IMR-90 (cell line): ENCODE measurements around the gene PCNX2. TPM values are rescaled to one million over a fixed set of nuclear protein-coding genes. Genes with fewer than 3 reads are reported as not detected.

Experiments
- ATAC-seq: fragments of 200-7000 bp; cut with Tn5 transposase; 2 replicates; pipeline ENCODE4 v1.9.1; 2020; ENCODE audit warnings: low read depth, mild to moderate bottlenecking, moderate library complexity
- BruUV-seq: library from RNA; stranded (reverse); fragments of 400-500 nt; replicated peaks from 2 replicates; lab custom pipeline; 2021; lab: Mats Ljungman, UMichigan
- CTCF ChIA-PET: fragments of 300-600 bp; formaldehyde crosslinking; extraction: SDS; loops from one replicate; lab custom pipeline; 2021; ENCODE audit warnings: antibody characterized with exemption; lab: Yijun Ruan, JAX
- POLR2A ChIA-PET: fragments of 300-600 bp; sonication (Branson Sonifier 250); formaldehyde crosslinking; loops from one replicate; lab custom pipeline; 2022; ENCODE audit warnings: antibody characterized with exemption; ENCODE audit not compliant: unreplicated experiment; lab: Charles Lee
- DNase-seq: peaks from one replicate; pipeline ENCODE4 v3.0.0; 2013
- H2AFZ ChIP-seq: replicated peaks from 2 replicates; pipeline ENCODE3; 2013; ENCODE audit warnings: low read length, mild to moderate bottlenecking; ENCODE audit not compliant: poor library complexity
- H2AK5ac ChIP-seq: 2 replicates; pipeline ENCODE4 v1.6.1; 2013; ENCODE audit warnings: low read depth, low read length, inconsistent platforms
- H2AK9ac ChIP-seq: replicated peaks from 2 replicates; pipeline ENCODE3; 2013; ENCODE audit warnings: mild to moderate bottlenecking, low read depth, low read length, moderate library complexity; ENCODE audit not compliant: poor library complexity
- H2BK120ac ChIP-seq: 2 replicates; pipeline ENCODE4 v1.6.1; 2013; ENCODE audit warnings: low read depth, low read length, inconsistent platforms
- H2BK15ac ChIP-seq: 3 replicates; pipeline ENCODE4 v1.6.1; 2013; ENCODE audit warnings: low read depth, low read length, inconsistent platforms
- H2BK20ac ChIP-seq: 2 replicates; pipeline ENCODE4 v1.6.1; 2013; ENCODE audit warnings: low read depth, mild to moderate bottlenecking, inconsistent platforms, low read length, moderate library complexity
- H2BK5ac ChIP-seq: 2 replicates; pipeline ENCODE4 v1.6.1; 2013; ENCODE audit warnings: mild to moderate bottlenecking, low read depth, low read length, inconsistent platforms; ENCODE audit not compliant: poor library complexity, severe bottlenecking
- H3K14ac ChIP-seq: replicated peaks from 2 replicates; pipeline ENCODE4 v1.6.1; 2013; ENCODE audit warnings: low read depth, low read length, inconsistent platforms
- H3K18ac ChIP-seq: 2 replicates; pipeline ENCODE4 v1.6.1; 2013; ENCODE audit warnings: low read depth, low read length, control low read depth
- H3K23ac ChIP-seq: 2 replicates; pipeline ENCODE4 v1.6.1; 2013; ENCODE audit warnings: low read depth, low read length, inconsistent platforms
- H3K27ac ChIP-seq: 2 replicates; pipeline ENCODE4 v1.5.1; 2013; ENCODE audit warnings: mild to moderate bottlenecking, control low read depth, low read length; ENCODE audit not compliant: insufficient read depth
- H3K27me3 ChIP-seq: 2 replicates; pipeline ENCODE4 v1.6.1; 2013; ENCODE audit warnings: low read length; ENCODE audit not compliant: control insufficient read depth, insufficient read depth
- H3K36me3 ChIP-seq: 2 replicates; pipeline ENCODE4 v1.6.1; 2013; ENCODE audit warnings: low read length, mixed read lengths; ENCODE audit not compliant: control insufficient read depth, insufficient read depth
- H3K4ac ChIP-seq: 2 replicates; pipeline ENCODE4 v1.6.1; 2013; ENCODE audit warnings: low read depth, low read length, inconsistent platforms
- H3K4me1 ChIP-seq: 2 replicates; pipeline ENCODE4 v1.6.1; 2013; ENCODE audit warnings: low read length, mixed read lengths; ENCODE audit not compliant: control insufficient read depth, insufficient read depth
- H3K4me2 ChIP-seq: 2 replicates; pipeline ENCODE4 v1.6.1; 2013; ENCODE audit warnings: low read depth, mild to moderate bottlenecking, control low read depth, low read length, moderate library complexity
- H3K4me3 ChIP-seq: 2 replicates; pipeline ENCODE4 v1.5.1; 2013; ENCODE audit warnings: low read depth, mild to moderate bottlenecking, control low read depth, low read length, moderate library complexity; ENCODE audit not compliant: insufficient read depth
- H3K56ac ChIP-seq: 2 replicates; pipeline ENCODE4 v1.6.1; 2013; ENCODE audit warnings: low read length, inconsistent platforms; ENCODE audit not compliant: insufficient read depth; ENCODE audit errors: extremely low read depth
- H3K79me1 ChIP-seq, 2 experiments: 2 replicates each; pipeline ENCODE4 v1.6.1; 2013; ENCODE audit warnings: low read length in 2 of 2, inconsistent platforms in 1 of 2, low read depth in 1 of 2
- H3K9ac ChIP-seq: 2 replicates; pipeline ENCODE4 v1.6.1; 2013; ENCODE audit warnings: low read depth, low read length, control low read depth
- H3K9me1 ChIP-seq: 2 replicates; pipeline ENCODE4 v1.6.1; 2013; ENCODE audit warnings: low read length, inconsistent platforms; ENCODE audit not compliant: insufficient read depth
- H3K9me3 ChIP-seq: 2 replicates; pipeline ENCODE4 v1.6.1; 2013; ENCODE audit warnings: low read length; ENCODE audit not compliant: control insufficient read depth, insufficient read depth
- H4K20me1 ChIP-seq: 2 replicates; pipeline ENCODE4 v1.6.1; 2013; ENCODE audit warnings: low read length, inconsistent platforms; ENCODE audit not compliant: insufficient read depth
- H4K5ac ChIP-seq: 2 replicates; pipeline ENCODE4 v1.6.1; 2013; ENCODE audit warnings: mild to moderate bottlenecking, low read depth, low read length, control low read depth
- H4K8ac ChIP-seq, 2 experiments: 2 replicates each; pipeline ENCODE4 v1.6.1; 2013; ENCODE audit warnings: low read depth in 2 of 2, low read length in 2 of 2, control low read depth in 1 of 2, inconsistent platforms in 1 of 2
- H4K91ac ChIP-seq: 2 replicates; pipeline ENCODE4 v1.6.1; 2013; ENCODE audit warnings: low read depth, low read length, inconsistent platforms; ENCODE audit not compliant: insufficient read depth
- BHLHE40 ChIP-seq: fragments of 150-350 bp; IDR thresholded peaks from 2 replicates; pipeline ENCODE4 v1.6.1; 2016; ENCODE audit warnings: mild to moderate bottlenecking, low read depth, low read length
- CHD1 ChIP-seq: IDR thresholded peaks from 2 replicates; pipeline ENCODE4 v1.6.1; 2012; ENCODE audit warnings: low read depth, low read length, improper control_type of control experiment
- FOS ChIP-seq: fragments of 150-350 bp; IDR thresholded peaks from 2 replicates; pipeline ENCODE4 v1.6.1; 2016; ENCODE audit warnings: low read depth, low read length
- MAFK ChIP-seq: IDR thresholded peaks from 2 replicates; pipeline ENCODE4 v1.6.1; 2012; ENCODE audit warnings: low read depth, low read length, improper control_type of control experiment
- MAZ ChIP-seq: IDR thresholded peaks from 2 replicates; pipeline ENCODE4 v1.6.1; 2012; ENCODE audit warnings: low read depth, mild to moderate bottlenecking, low read length, improper control_type of control experiment, moderate library complexity, borderline replicate concordance
- MXI1 ChIP-seq: IDR thresholded peaks from 2 replicates; pipeline ENCODE4 v1.6.1; 2012; ENCODE audit warnings: low read depth, mild to moderate bottlenecking, low read length, moderate library complexity, borderline replicate concordance
- NFE2L2 ChIP-seq: fragments of 150-350 bp; IDR thresholded peaks from 2 replicates; pipeline ENCODE4 v1.6.1; 2016; ENCODE audit warnings: low read depth, mild to moderate bottlenecking, low read length
- POLR2A ChIP-seq: IDR thresholded peaks from 2 replicates; pipeline ENCODE4 v1.6.1; 2012; ENCODE audit warnings: mild to moderate bottlenecking, low read depth, low read length
- RFX5 ChIP-seq: IDR thresholded peaks from 2 replicates; pipeline ENCODE4 v1.8.0; 2012; ENCODE audit warnings: low read depth, mild to moderate bottlenecking, low read length, moderate library complexity
- WGBS, 2 experiments: methylation state at CpG; one replicate each; pipeline versions ENCODE4 v1.1.5 to v1.1.7; 2013; ENCODE audit warnings: missing lambda C conversion rate in 2 of 2; ENCODE audit not compliant: insufficient read length in 1 of 2; ENCODE audit errors: extremely low coverage in 2 of 2; 5-methylcytosine and 5-hydroxymethylcytosine counted together
- dilution Hi-C: fragments of 300-500 bp; cut with HindIII; formaldehyde crosslinking; loops from one replicate; pipeline ENCODE4 v1.14.3; 2018; ENCODE audit warnings: low sequenced_read_pairs; ENCODE audit not compliant: unreplicated experiment
- in situ Hi-C: fragments of 300-500 bp; cut with MboI; formaldehyde crosslinking; loops from 3 replicates; pipeline ENCODE4 v1.14.3; 2019; ENCODE audit warnings: low sequenced_read_pairs, inconsistent platforms, mixed read lengths
- intact Hi-C: fragments of 100-400 bp; cut with micrococcal nuclease; formaldehyde crosslinking; loops from 2 replicates; pipeline ENCODE4 v1.10.0; 2022
- polyA plus RNA-seq, 3 experiments: library from polyadenylated mRNA; depleted of rRNA; stranded (reverse); fragments of >200 nt; gene quantifications; 2 replicates each; pipeline ENCODE4 v1.2.3, GENCODE V29; 2012; ENCODE audit warnings: low replicate concordance in 1 of 3
- total RNA-seq: library from RNA; depleted of rRNA; stranded (reverse); fragments of >200 nt; gene quantifications from 2 replicates; pipeline ENCODE4 v1.2.3, GENCODE V29; 2012
- TF ChIP-seq, protein P1 (sequence below): fragments of 150-350 bp; IDR thresholded peaks from 2 replicates; pipeline ENCODE4 v1.6.1; 2016; ENCODE audit warnings: low read depth, mild to moderate bottlenecking, low read length, moderate library complexity, borderline replicate concordance
- TF ChIP-seq, protein P2 (sequence below): fragments of 150-350 bp; IDR thresholded peaks from 2 replicates; pipeline ENCODE4 v1.6.1; 2017; ENCODE audit warnings: mild to moderate bottlenecking, antibody characterized with exemption, low read length, low read depth

Gene PCNX2
- total and polyA plus RNA-seq, 2 of the 4 experiments (the other 2 are of a cell fraction), result 15.9 to 22.6 TPM

DNA sequence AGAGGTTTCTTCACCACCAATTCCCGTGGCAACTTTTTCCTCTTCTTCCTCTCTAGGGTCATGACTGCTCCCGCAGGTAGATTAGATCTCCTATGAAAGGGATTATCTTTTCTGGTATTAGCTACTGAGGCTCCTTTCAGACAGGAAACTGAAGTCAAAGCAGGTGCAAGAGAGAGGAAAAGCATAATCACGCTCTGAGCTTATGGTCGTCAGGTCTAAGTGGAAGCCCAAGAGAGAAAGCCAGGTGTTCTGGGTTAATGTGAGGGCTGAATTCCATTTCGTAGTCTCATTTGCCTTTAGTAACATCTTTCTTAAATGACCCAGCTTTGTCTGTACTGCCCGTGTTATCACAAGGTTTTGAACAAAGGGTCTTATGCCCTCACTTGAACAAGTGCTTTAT, 23.7 kb upstream of the PCNX2 start:
- 57% methylated on average over 1 of the region's 6 CpGs; no CpG with 5 or more reads in 1 of the 2 experiments for WGBS, 2 experiments
- Histone ChIP-seq H3K9me3 (no peaks in the 10 kb centered on the region), H2BK15ac (no peak overlapping the region), H3K4me3 (no peak overlapping the region), H2AFZ (no peak overlapping the region), H3K4me1 (no peaks in the 10 kb centered on the region), H4K20me1 (no peaks in the 10 kb centered on the region), H4K8ac (no peak overlapping the region), H3K18ac (no peak overlapping the region), H3K23ac (no peak overlapping the region), H3K27me3 (peaks cover 6% of the 10 kb centered on the region), H4K91ac (no peak overlapping the region), H3K14ac (no peak overlapping the region), H3K79me1 (no peaks in the 10 kb centered on the region), H3K9ac (no peak overlapping the region), H3K56ac (no peak overlapping the region), H2BK5ac (no peak overlapping the region), H4K5ac (no peak overlapping the region), H2AK9ac (no peak overlapping the region), H3K4ac (no peak overlapping the region), H3K27ac (no peak overlapping the region), H2BK20ac (no peak overlapping the region), H3K4me2 (no peak overlapping the region), H3K9me1 (no peaks in the 10 kb centered on the region), H2BK120ac (no peak overlapping the region), H3K36me3 (no peaks in the 10 kb centered on the region), H2AK5ac (no peak overlapping the region)
- no TSS peak for BruUV-seq
- ChIA-PET CTCF (interaction anchor here (0.7 kb wide), 1 partner anchor 14 kb away, joined by 3 read pairs; no protein-coding TSS in a partner anchor), POLR2A (no interaction called here)
- DNase-seq (no peak), ATAC-seq (no peak)
- TF ChIP-seq MAZ (no peak), BHLHE40 (no peak), MAFK (no peak), MXI1 (no peak), POLR2A (no peak), FOS (no peak), RFX5 (no peak), CHD1 (no peak), NFE2L2 (no peak)
- TF ChIP-seq, protein P1, sequence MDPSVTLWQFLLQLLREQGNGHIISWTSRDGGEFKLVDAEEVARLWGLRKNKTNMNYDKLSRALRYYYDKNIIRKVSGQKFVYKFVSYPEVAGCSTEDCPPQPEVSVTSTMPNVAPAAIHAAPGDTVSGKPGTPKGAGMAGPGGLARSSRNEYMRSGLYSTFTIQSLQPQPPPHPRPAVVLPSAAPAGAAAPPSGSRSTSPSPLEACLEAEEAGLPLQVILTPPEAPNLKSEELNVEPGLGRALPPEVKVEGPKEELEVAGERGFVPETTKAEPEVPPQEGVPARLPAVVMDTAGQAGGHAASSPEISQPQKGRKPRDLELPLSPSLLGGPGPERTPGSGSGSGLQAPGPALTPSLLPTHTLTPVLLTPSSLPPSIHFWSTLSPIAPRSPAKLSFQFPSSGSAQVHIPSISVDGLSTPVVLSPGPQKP, result no peak
- TF ChIP-seq, protein P2, sequence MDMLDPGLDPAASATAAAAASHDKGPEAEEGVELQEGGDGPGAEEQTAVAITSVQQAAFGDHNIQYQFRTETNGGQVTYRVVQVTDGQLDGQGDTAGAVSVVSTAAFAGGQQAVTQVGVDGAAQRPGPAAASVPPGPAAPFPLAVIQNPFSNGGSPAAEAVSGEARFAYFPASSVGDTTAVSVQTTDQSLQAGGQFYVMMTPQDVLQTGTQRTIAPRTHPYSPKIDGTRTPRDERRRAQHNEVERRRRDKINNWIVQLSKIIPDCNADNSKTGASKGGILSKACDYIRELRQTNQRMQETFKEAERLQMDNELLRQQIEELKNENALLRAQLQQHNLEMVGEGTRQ, result no peak
- intact Hi-C loops (no loop called here), in situ Hi-C loops (no loop called here), dilution Hi-C loops (no loop called here)
